OCI-LY3 (cell line): ENCODE results near the gene TSNAXIP1.
A peak's percentile ranks its signal among the peaks of the same experiment; 100 is the strongest.

Source experiments
- H2AFZ ChIP-seq: fragments of 200-600, 300-600 bp; shearing (Covaris generic); 2 replicates; pipeline ENCODE4 v1.6.0; 2014; ENCODE audit warnings: antibody characterized with exemption, low read depth, low read length
- H3K27ac ChIP-seq: fragments of 200-600, 300-600 bp; sonication (generic); 2 replicates; pipeline ENCODE4 v1.5.1; 2014; ENCODE audit warnings: mild to moderate bottlenecking, low read length, moderate library complexity, mixed read lengths
- H3K27me3 ChIP-seq: fragments of 200-600, 300-600 bp; sonication (generic); 2 replicates; pipeline ENCODE4 v1.6.1; 2014; ENCODE audit warnings: low read depth, low read length, mixed read lengths
- H3K36me3 ChIP-seq: fragments of 200-600, 300-600 bp; sonication (generic); replicated peaks from 2 replicates; pipeline ENCODE3; 2014; ENCODE audit warnings: low read depth, low read length, mixed read lengths
- H3K4me1 ChIP-seq: fragments of 300-600, 200-600 bp; sonication (generic); 2 replicates; pipeline ENCODE4 v1.6.1; 2014; ENCODE audit warnings: low read length, mixed read lengths
- H3K4me2 ChIP-seq: fragments of 200-600, 300-600 bp; sonication (generic); 2 replicates; pipeline ENCODE4 v1.6.1; 2014; ENCODE audit warnings: low read length, mixed read lengths
- H3K4me3 ChIP-seq: fragments of 300-600, 200-600 bp; sonication (generic); 2 replicates; pipeline ENCODE4 v1.5.1; 2014; ENCODE audit warnings: antibody characterized with exemption, mild to moderate bottlenecking, low read length, moderate library complexity
- H3K79me2 ChIP-seq: fragments of 300-600, 200-600 bp; shearing (Covaris generic); 2 replicates; pipeline ENCODE4 v1.6.1; 2014; ENCODE audit warnings: mild to moderate bottlenecking, low read length, mixed read lengths
- H3K9ac ChIP-seq: fragments of 300-600, 200-600 bp; shearing (Covaris generic); 2 replicates; pipeline ENCODE4 v1.6.0; 2014; ENCODE audit warnings: mild to moderate bottlenecking, low read length, moderate library complexity
- H3K9me3 ChIP-seq: fragments of 200-600, 300-600 bp; shearing (Covaris generic); 2 replicates; pipeline ENCODE4 v1.6.1; 2014; ENCODE audit warnings: low read length, mixed read lengths; ENCODE audit not compliant: insufficient read depth
- H4K20me1 ChIP-seq: fragments of 200-600, 300-600 bp; sonication (generic); 2 replicates; pipeline ENCODE4 v1.6.1; 2016; ENCODE audit warnings: low read length, mixed read lengths; ENCODE audit not compliant: insufficient read depth
- CTCF ChIP-seq: fragments of 200-600, 300-600 bp; sonication (generic); IDR thresholded peaks from 2 replicates; pipeline ENCODE4 v1.5.1; 2014; ENCODE audit warnings: antibody characterized with exemption, low read length, low read depth
- EZH2phosphoT487 ChIP-seq: fragments of 200-600 bp; shearing (Covaris generic); IDR thresholded peaks from 2 replicates; pipeline ENCODE4 v1.6.1; 2018; ENCODE audit warnings: antibody characterized with exemption, mixed run types, low read depth

The TSNAXIP1 gene

GRCh38 chr16:67873435-67874370, 67.0 kb downstream of the TSNAXIP1 start:
- TF ChIP-seq EZH2phosphoT487: no peak
- TF ChIP-seq CTCF: no peak
- Histone ChIP-seq H3K4me3 (peak overlapping the region; percentile 95), H3K79me2 (peaks cover 37% of the 10 kb centered on the region), H3K4me2 (peak overlapping the region; percentile 98), H3K27me3 (no peaks in the 10 kb centered on the region), H3K9me3 (no peaks in the 10 kb centered on the region), H3K9ac (peak overlapping the region; percentile 77), H2AFZ (peak overlapping the region; percentile 89; the same call in 1 of the 2 replicates), H4K20me1 (peaks cover 15% of the 10 kb centered on the region), H3K36me3 (peaks cover 26% of the 10 kb centered on the region), H3K4me1 (peaks cover 14% of the 10 kb centered on the region), H3K27ac (peak overlapping the region; percentile 34)

- H3K79me2 ChIP-seq: peaks cover 37% of the 10 kb centered on the region
- peaks cover 31% of the 10 kb centered on the region for H3K36me3 ChIP-seq
- H3K9ac ChIP-seq: no peak overlapping the region; the same call in 1 of the 2 replicates
These were observed 67.7 kb downstream of the TSNAXIP1 start for GRCh38 chr16:67874372-67874771.

GRCh38 chr16:67877064-67877463, 70.4 kb downstream of the TSNAXIP1 start:
- Histone ChIP-seq H3K4me2 (no peak overlapping the region), H4K20me1 (peaks cover 15% of the 10 kb centered on the region), H3K4me1 (peaks cover 14% of the 10 kb centered on the region), H3K79me2 (peaks cover 37% of the 10 kb centered on the region), H3K36me3 (peaks cover 46% of the 10 kb centered on the region), H3K4me3 (no peak overlapping the region), H3K27me3 (no peaks in the 10 kb centered on the region), H3K9me3 (no peaks in the 10 kb centered on the region), H3K9ac (no peak overlapping the region), H2AFZ (no peak overlapping the region), H3K27ac (no peak overlapping the region)
- TF ChIP-seq EZH2phosphoT487 (no peak), CTCF (no peak)

More at GRCh38 chr16:67874372-67874771, 67.7 kb downstream of the TSNAXIP1 start:
- H3K9me3 ChIP-seq: no peaks in the 10 kb centered on the region
- H3K4me3 ChIP-seq: peak overlapping the region; percentile 95
- peaks cover 15% of the 10 kb centered on the region for H4K20me1 ChIP-seq
- H3K4me1 ChIP-seq: peaks cover 14% of the 10 kb centered on the region
- H3K27me3 ChIP-seq: no peaks in the 10 kb centered on the region
- peak overlapping the region; percentile 98 for H3K4me2 ChIP-seq
- H2AFZ ChIP-seq: no peak overlapping the region
- no peak overlapping the region for H3K27ac ChIP-seq
- TF ChIP-seq EZH2phosphoT487 (no peak), CTCF (no peak)
